GM12878 (cell line): ENCODE data around the gene CCDC85A. TPM values are rescaled to one million over a fixed set of nuclear protein-coding genes. Genes with fewer than 3 reads are reported as not detected.

ENCODE experiments used
- ATAC-seq: fragments of 200-7000 bp; cut with Tn5 transposase; 3 replicates; pipeline ENCODE4 v1.9.1; 2020; ENCODE audit warnings: mild to moderate bottlenecking, moderate library complexity
- BruUV-seq: library from RNA; stranded (reverse); fragments of 400-500 nt; replicated peaks from 2 replicates; lab custom pipeline; 2021; lab: Mats Ljungman, UMichigan
- CTCF ChIA-PET: fragments of 300-600 bp; sonication (Branson Sonifier 250); formaldehyde crosslinking; extraction: SDS; loops from one replicate; lab custom pipeline; 2021; ENCODE audit warnings: inconsistent platforms; lab: Yijun Ruan, JAX
- POLR2A ChIA-PET: fragments of 350-600 bp; formaldehyde crosslinking; extraction: SDS; loops from one replicate; lab custom pipeline; 2021; ENCODE audit warnings: inconsistent platforms; lab: Charles Lee
- RAD21 ChIA-PET: fragments of 300-600 bp; sonication (Branson Sonifier 250); formaldehyde crosslinking; loops from one replicate; lab custom pipeline; 2023; ENCODE audit warnings: antibody characterized with exemption; ENCODE audit not compliant: unreplicated experiment; lab: Charles Lee
- SMC1A ChIA-PET: fragments of 300-600 bp; sonication (Branson Sonifier 250); formaldehyde crosslinking; loops from one replicate; lab custom pipeline; 2023; ENCODE audit not compliant: unreplicated experiment, uncharacterized antibody; lab: Charles Lee
- DNase-seq: peaks from one replicate; pipeline ENCODE4 v3.0.0-alpha.2; 2011; ENCODE audit warnings: low read depth, low spot score
- FAIRE-seq: peaks from 3 replicates; lab custom pipeline; 2011; peaks lifted over from hg19 to GRCh38; lab: Jason Lieb, UNC
- H2AFZ ChIP-seq: 2 replicates; pipeline ENCODE4 v1.6.0; 2011; ENCODE audit warnings: low read depth, low read length, control low read depth; ENCODE audit not compliant: control insufficient read depth
- H3K27ac ChIP-seq: 2 replicates; pipeline ENCODE4 v1.5.1; 2011; ENCODE audit warnings: control low read depth; ENCODE audit not compliant: control insufficient read depth, insufficient read depth
- H3K27me3 ChIP-seq, 2 experiments: replicated peaks in 1 of 2; 2 replicates each; pipeline versions ENCODE4 v1.6.0 to v1.6.1; 2011; ENCODE audit warnings: low read length in 1 of 2; ENCODE audit not compliant: control insufficient read depth in 2 of 2, insufficient read depth in 2 of 2
- H3K36me3 ChIP-seq, 2 experiments: 2 replicates each; pipeline ENCODE4 v1.5.1; 2011; ENCODE audit warnings: low read length in 1 of 2; ENCODE audit not compliant: control insufficient read depth in 2 of 2, insufficient read depth in 2 of 2
- H3K4me1 ChIP-seq: 2 replicates; pipeline ENCODE4 v1.6.1; 2011; ENCODE audit warnings: mild to moderate bottlenecking, low read length, moderate library complexity, mixed read lengths; ENCODE audit not compliant: control insufficient read depth, insufficient read depth
- H3K4me2 ChIP-seq: 2 replicates; pipeline ENCODE4 v1.6.0; 2011; ENCODE audit warnings: control low read depth; ENCODE audit not compliant: control insufficient read depth, insufficient read depth
- H3K4me3 ChIP-seq: fragments of 200-600 bp; sonication (generic); 2 replicates; pipeline ENCODE4 v1.5.1; 2016
- H3K79me2 ChIP-seq: 2 replicates; pipeline ENCODE4 v1.6.0; 2011; ENCODE audit warnings: low read length; ENCODE audit not compliant: control insufficient read depth, insufficient read depth
- H3K9ac ChIP-seq: 2 replicates; pipeline ENCODE4 v1.8.0; 2011; ENCODE audit warnings: low read length, control low read depth, mixed read lengths; ENCODE audit not compliant: control insufficient read depth, insufficient read depth
- H3K9me3 ChIP-seq: replicated peaks from 3 replicates; pipeline ENCODE4 v1.5.1; 2011; ENCODE audit warnings: mild to moderate bottlenecking, low read length; ENCODE audit not compliant: control insufficient read depth, insufficient read depth
- H4K20me1 ChIP-seq: 2 replicates; pipeline ENCODE4 v1.6.0; 2011; ENCODE audit not compliant: control insufficient read depth, insufficient read depth
- CEBPB ChIP-seq, 2 experiments: fragments of 150-350 bp in 1 of 2; IDR thresholded peaks; 2 replicates each; pipeline ENCODE4 v1.6.1; 2012 to 2014; ENCODE audit warnings: low read depth in 2 of 2, low read length in 2 of 2, borderline replicate concordance in 1 of 2, inconsistent platforms in 1 of 2
- E2F4 ChIP-seq: IDR thresholded peaks from 2 replicates; pipeline ENCODE4 v1.6.1; 2012; ENCODE audit warnings: low read depth, low read length, improper control_type of control experiment
- EED ChIP-seq: sonication (generic); IDR thresholded peaks from 2 replicates; pipeline ENCODE4 v1.6.1; 2016; ENCODE audit warnings: antibody characterized with exemption, low read depth
- EP300 ChIP-seq, 2 experiments: fragments of 150-350 bp in 1 of 2; IDR thresholded peaks; 2 replicates each; pipeline ENCODE4 v1.6.1; 2011 to 2012; ENCODE audit warnings: low read depth in 2 of 2, low read length in 2 of 2, borderline replicate concordance in 1 of 2, improper control_type of control experiment in 1 of 2, inconsistent platforms in 1 of 2; ENCODE audit not compliant: control insufficient read depth in 1 of 2
- ESRRA ChIP-seq: IDR thresholded peaks from 2 replicates; pipeline ENCODE4 v1.6.1; 2012; ENCODE audit warnings: mild to moderate bottlenecking, low read length, improper control_type of control experiment
- RCOR1 ChIP-seq: conservative IDR thresholded peaks from 2 replicates; pipeline ENCODE4 v1.6.1; 2012; ENCODE audit warnings: low read depth, low read length, improper control_type of control experiment
- RELA ChIP-seq: fragments of 450-650 bp; IDR thresholded peaks from 2 replicates; pipeline ENCODE4 v1.8.0; 2014; ENCODE audit warnings: borderline replicate concordance; ENCODE audit not compliant: partially characterized antibody
- STAT1 ChIP-seq: fragments of 450-650 bp; conservative IDR thresholded peaks from 2 replicates; pipeline ENCODE4 v1.6.1; 2014; ENCODE audit warnings: antibody characterized with exemption, mild to moderate bottlenecking
- in situ Hi-C: fragments of 300-500 bp; cut with MboI; formaldehyde crosslinking; loops from 9 replicates; pipeline ENCODE4 v1.14.3; 2018; ENCODE audit warnings: mixed read lengths
- intact Hi-C: fragments of 100-400 bp; cut with micrococcal nuclease; formaldehyde crosslinking; loops from one replicate; pipeline ENCODE4 v1.14.2; 2022; ENCODE audit not compliant: unreplicated experiment
- polyA plus RNA-seq, 11 experiments: library from polyadenylated mRNA; depleted of rRNA in 4 of 11; unstranded in 6 of 11; stranded (reverse) in 5 of 11; fragments of >200 nt; fragmentation: Nextera tagmentation in 4 of 11; fragmentation: Illumina TruSeq in 1 of 11; extraction: Ambion mirVana in 4 of 11; extraction: Trizol in 1 of 11; gene quantifications; 1 replicate in 1 of 11; 2 replicates in 10 of 11; pipeline versions ENCODE4 v1.2.1 to v1.2.3, GENCODE V29; 2011 to 2016; ENCODE audit warnings: inconsistent platforms in 2 of 11, missing spikeins in 2 of 11, low read depth in 1 of 11
- total RNA-seq, 4 experiments: library from RNA; depleted of rRNA in 3 of 4; stranded (reverse); fragments of >200 nt in 3 of 4; fragmentation: Illumina TruSeq in 1 of 4; extraction: Trizol in 1 of 4; gene quantifications; 2 replicates each; pipeline versions ENCODE4 v1.2.1 to v1.2.3, GENCODE V29; 2013 to 2021

Gene CCDC85A
- total and polyA plus RNA-seq, 10 of the 15 experiments (the other 5 are each of a cell fraction or from before 2014, with no cell fraction given), result 0.02 to 0.57 (median 0.04) TPM; not detected in 7

- Histone ChIP-seq H3K27ac (no peak overlapping the region), H3K4me1 (no peaks in the 10 kb centered on the region), H3K79me2 (no peaks in the 10 kb centered on the region), H3K4me2 (no peak overlapping the region), H2AFZ (no peak overlapping the region), H4K20me1 (no peaks in the 10 kb centered on the region), H3K9ac (no peak overlapping the region), H3K9me3 (no peaks in the 10 kb centered on the region), H3K4me3 (no peak overlapping the region), H3K27me3 (no peaks in the 10 kb centered on the region), H3K36me3 (no peaks in the 10 kb centered on the region)
- FAIRE-seq (no peak), DNase-seq (no peak), ATAC-seq (no peak)
- ChIA-PET RAD21 (no interaction called here), SMC1A (interaction anchor here (0.6 to 1.5 kb wide), 3 partner anchors 15 to 102 kb away, joined by 3 to 5 read pairs (median 3); no protein-coding TSS in a partner anchor), POLR2A (no interaction called here), CTCF (no interaction called here)
- in situ Hi-C loops (no loop called here), intact Hi-C loops (no loop called here)
- TF ChIP-seq RELA, result no peak
- no peak for TF ChIP-seq CEBPB (IDR thresholded peaks at IDR 0.05; ENCODE audit: borderline replicate concordance in 1 of 2, low read depth in 2 of 2, low read length in 2 of 2)
- TF ChIP-seq ESRRA, result no peak
- TF ChIP-seq E2F4, result no peak
- no peak for TF ChIP-seq RCOR1
- TF ChIP-seq EED, result no peak
- TF ChIP-seq EP300 (IDR thresholded peaks at IDR 0.05; ENCODE audit: borderline replicate concordance in 1 of 2, control insufficient read depth in 1 of 2, low read depth in 2 of 2, low read length in 2 of 2), result no peak
- TF ChIP-seq STAT1, result no peak
- no TSS peak for BruUV-seq
These were observed 131.6 kb downstream of the CCDC85A start for GRCh38 chr2:56315376-56315775.
